Measurements from ENCODE around the gene AGPAT3. TPM values are rescaled to one million over a fixed set of nuclear protein-coding genes. Genes with fewer than 3 reads are reported as not detected.

Gene AGPAT3
- total and polyA plus RNA-seq, 5 donors from 2014 or later, result 13.3 to 67.8 (median 18.1) TPM

GRCh38 chr21:43981151-43981870, 116.3 kb downstream of the AGPAT3 start:
- Histone ChIP-seq H3K27me3 (ENCODE audit: control insufficient read depth, insufficient read depth, low read length) (no peaks in the 10 kb centered on the region), H3K9me3 (ENCODE audit: control insufficient read depth in 2 of 2, low read length in 2 of 2) (no peaks in the 10 kb centered on the region), H3K27ac (ENCODE audit: insufficient read depth, low read length, poor library complexity, severe bottlenecking) (no peak overlapping the region), H3K4me1 (ENCODE audit: control insufficient read depth, insufficient read depth, low read length, poor library complexity, severe bottlenecking) (peaks cover 6% of the 10 kb centered on the region), H3K4me3 (ENCODE audit: low read depth, low read length) (no peak overlapping the region), H3K36me3 (ENCODE audit: control insufficient read depth, insufficient read depth, low read length) (peaks cover 18% of the 10 kb centered on the region)
- Mint-ChIP-seq H3K4me3 (no peak overlapping the region), H3K27ac (no peak overlapping the region), H3K27me3 (no peaks in the 10 kb centered on the region), H3K36me3 (peaks cover 11% of the 10 kb centered on the region), H3K9me3 (no peaks in the 10 kb centered on the region), H3K4me1 (peaks cover 0 to 11% (median 2%) of the 10 kb centered on the region in 4 donors)
- DNase-seq (no peak), ATAC-seq (ENCODE audit: low read depth in 2 of 2) (no peak)

GRCh38 chr21:43981871-43982210, 116.8 kb downstream of the AGPAT3 start:
- H3K27me3 Mint-ChIP-seq, result no peaks in the 10 kb centered on the region
- H3K4me1 Mint-ChIP-seq, result peaks cover 0 to 16% (median 2%) of the 10 kb centered on the region in 4 donors
- ATAC-seq (ENCODE audit: low read depth in 2 of 2), result no peak
- DNase-seq, result no peak
- no peak overlapping the region for H3K27ac Mint-ChIP-seq
- H3K27ac ChIP-seq (ENCODE audit: insufficient read depth, low read length, poor library complexity, severe bottlenecking), result no peak overlapping the region
- no peaks in the 10 kb centered on the region for H3K9me3 ChIP-seq (ENCODE audit: control insufficient read depth in 2 of 2, low read length in 2 of 2)
- peaks cover 6% of the 10 kb centered on the region for H3K4me1 ChIP-seq (ENCODE audit: control insufficient read depth, insufficient read depth, low read length, poor library complexity, severe bottlenecking)
- H3K36me3 ChIP-seq (ENCODE audit: control insufficient read depth, insufficient read depth, low read length), result peaks cover 18% of the 10 kb centered on the region
- no peak overlapping the region for H3K4me3 Mint-ChIP-seq
- no peaks in the 10 kb centered on the region for H3K9me3 Mint-ChIP-seq
- H3K4me3 ChIP-seq (ENCODE audit: low read depth, low read length), result no peak overlapping the region
- no peaks in the 10 kb centered on the region for H3K27me3 ChIP-seq (ENCODE audit: control insufficient read depth, insufficient read depth, low read length)
- peaks cover 11% of the 10 kb centered on the region for H3K36me3 Mint-ChIP-seq

GRCh38 chr21:43982489-43983078, 117.6 kb downstream of the AGPAT3 start:
- H3K4me1 ChIP-seq (ENCODE audit: control insufficient read depth, insufficient read depth, low read length, poor library complexity, severe bottlenecking), result peaks cover 6% of the 10 kb centered on the region
- Mint-ChIP-seq H3K4me1 (peaks cover 0 to 16% (median 2%) of the 10 kb centered on the region in 4 donors), H3K4me3 (no peak overlapping the region), H3K27me3 (no peaks in the 10 kb centered on the region), H3K36me3 (peaks cover 11% of the 10 kb centered on the region), H3K9me3 (no peaks in the 10 kb centered on the region), H3K27ac (no peak overlapping the region)
- no peaks in the 10 kb centered on the region for H3K27me3 ChIP-seq (ENCODE audit: control insufficient read depth, insufficient read depth, low read length)
- H3K27ac ChIP-seq (ENCODE audit: insufficient read depth, low read length, poor library complexity, severe bottlenecking), result no peak overlapping the region
- no peak for ATAC-seq (ENCODE audit: low read depth in 2 of 2)
- DNase-seq, result no peak
- no peaks in the 10 kb centered on the region for H3K9me3 ChIP-seq (ENCODE audit: control insufficient read depth in 2 of 2, low read length in 2 of 2)
- no peak overlapping the region for H3K4me3 ChIP-seq (ENCODE audit: low read depth, low read length)
- H3K36me3 ChIP-seq (ENCODE audit: control insufficient read depth, insufficient read depth, low read length), result peaks cover 18% of the 10 kb centered on the region

GRCh38 chr21:43983390-43983789, 118.4 kb downstream of the AGPAT3 start:
- H3K9me3 ChIP-seq (ENCODE audit: control insufficient read depth in 2 of 2, low read length in 2 of 2), result no peaks in the 10 kb centered on the region
- Mint-ChIP-seq H3K27me3 (no peaks in the 10 kb centered on the region), H3K27ac (peak overlapping the region in 1 of 3 donors; percentile 18), H3K4me1 (peaks cover 0 to 16% (median 2%) of the 10 kb centered on the region in 4 donors), H3K4me3 (no peak overlapping the region), H3K9me3 (no peaks in the 10 kb centered on the region), H3K36me3 (peaks cover 11% of the 10 kb centered on the region)
- DNase-seq (no peak), ATAC-seq (ENCODE audit: low read depth in 2 of 2) (no peak)
- peaks cover 15% of the 10 kb centered on the region for H3K36me3 ChIP-seq (ENCODE audit: control insufficient read depth, insufficient read depth, low read length)
- no peak overlapping the region for H3K4me3 ChIP-seq (ENCODE audit: low read depth, low read length)
- H3K4me1 ChIP-seq (ENCODE audit: control insufficient read depth, insufficient read depth, low read length, poor library complexity, severe bottlenecking), result peaks cover 6% of the 10 kb centered on the region
- H3K27ac ChIP-seq (ENCODE audit: insufficient read depth, low read length, poor library complexity, severe bottlenecking), result no peak overlapping the region
- H3K27me3 ChIP-seq (ENCODE audit: control insufficient read depth, insufficient read depth, low read length), result no peaks in the 10 kb centered on the region

- no peaks in the 10 kb centered on the region for H3K27me3 Mint-ChIP-seq
- peaks cover 11% of the 10 kb centered on the region for H3K36me3 Mint-ChIP-seq
- H3K4me1 ChIP-seq (ENCODE audit: control insufficient read depth, insufficient read depth, low read length, poor library complexity, severe bottlenecking), result peaks cover 6% of the 10 kb centered on the region
- no peaks in the 10 kb centered on the region for H3K9me3 ChIP-seq (ENCODE audit: control insufficient read depth in 2 of 2, low read length in 2 of 2)
- no peak overlapping the region for H3K4me3 ChIP-seq (ENCODE audit: low read depth, low read length)
- peak overlapping the region in 1 of 3 donors; percentile 56 for H3K27ac Mint-ChIP-seq
- no peaks in the 10 kb centered on the region for H3K27me3 ChIP-seq (ENCODE audit: control insufficient read depth, insufficient read depth, low read length)
- ATAC-seq (ENCODE audit: low read depth in 2 of 2), result no peak
- H3K4me1 Mint-ChIP-seq, result peaks cover 0 to 16% (median 2%) of the 10 kb centered on the region in 4 donors
- no peak for DNase-seq
- no peak overlapping the region for H3K4me3 Mint-ChIP-seq
- no peak overlapping the region for H3K27ac ChIP-seq (ENCODE audit: insufficient read depth, low read length, poor library complexity, severe bottlenecking)
- H3K9me3 Mint-ChIP-seq, result no peaks in the 10 kb centered on the region
- peaks cover 14% of the 10 kb centered on the region for H3K36me3 ChIP-seq (ENCODE audit: control insufficient read depth, insufficient read depth, low read length)
Measured at GRCh38 chr21:43983860-43984420, 118.9 kb downstream of the AGPAT3 start.

- peaks cover 0 to 16% (median 2%) of the 10 kb centered on the region in 4 donors for H3K4me1 Mint-ChIP-seq
- no peak overlapping the region for H3K4me3 ChIP-seq (ENCODE audit: low read depth, low read length)
- H3K4me1 ChIP-seq (ENCODE audit: control insufficient read depth, insufficient read depth, low read length, poor library complexity, severe bottlenecking), result peaks cover 6% of the 10 kb centered on the region
- DNase-seq (no peak), ATAC-seq (ENCODE audit: low read depth in 2 of 2) (peak in 1 of 2 donors; percentile 13)
- H3K9me3 ChIP-seq (ENCODE audit: control insufficient read depth in 2 of 2, low read length in 2 of 2), result no peaks in the 10 kb centered on the region
- H3K27ac Mint-ChIP-seq, result peak overlapping the region; percentile 4 to 90 (median 81)
- no peaks in the 10 kb centered on the region for H3K27me3 Mint-ChIP-seq
- H3K36me3 ChIP-seq (ENCODE audit: control insufficient read depth, insufficient read depth, low read length), result peaks cover 14% of the 10 kb centered on the region
- no peaks in the 10 kb centered on the region for H3K9me3 Mint-ChIP-seq
- H3K36me3 Mint-ChIP-seq, result peaks cover 11% of the 10 kb centered on the region
- no peaks in the 10 kb centered on the region for H3K27me3 ChIP-seq (ENCODE audit: control insufficient read depth, insufficient read depth, low read length)
- no peak overlapping the region for H3K27ac ChIP-seq (ENCODE audit: insufficient read depth, low read length, poor library complexity, severe bottlenecking)
- no peak overlapping the region for H3K4me3 Mint-ChIP-seq
Measured at GRCh38 chr21:43984905-43985689, 120.1 kb downstream of the AGPAT3 start.

- H3K27me3 ChIP-seq (ENCODE audit: control insufficient read depth, insufficient read depth, low read length), result no peaks in the 10 kb centered on the region
- Mint-ChIP-seq H3K36me3 (peaks cover 11% of the 10 kb centered on the region), H3K4me3 (peak overlapping the region in 1 of 4 donors; percentile 21), H3K27ac (peak overlapping the region; percentile 4 to 90 (median 77)), H3K4me1 (peaks cover 0 to 16% (median 2%) of the 10 kb centered on the region in 4 donors), H3K9me3 (no peaks in the 10 kb centered on the region), H3K27me3 (no peaks in the 10 kb centered on the region)
- H3K4me3 ChIP-seq (ENCODE audit: low read depth, low read length), result no peak overlapping the region
- no peaks in the 10 kb centered on the region for H3K9me3 ChIP-seq (ENCODE audit: control insufficient read depth in 2 of 2, low read length in 2 of 2)
- ATAC-seq (ENCODE audit: low read depth in 2 of 2) (peak in 1 of 2 donors; percentile 7), DNase-seq (no peak)
- H3K36me3 ChIP-seq (ENCODE audit: control insufficient read depth, insufficient read depth, low read length), result peaks cover 14% of the 10 kb centered on the region
- no peak overlapping the region for H3K27ac ChIP-seq (ENCODE audit: insufficient read depth, low read length, poor library complexity, severe bottlenecking)
- peaks cover 6% of the 10 kb centered on the region for H3K4me1 ChIP-seq (ENCODE audit: control insufficient read depth, insufficient read depth, low read length, poor library complexity, severe bottlenecking)
Measured at GRCh38 chr21:43985690-43986251, 120.7 kb downstream of the AGPAT3 start.
